ENCODE measurements around the gene SYAP1.

DNA sequence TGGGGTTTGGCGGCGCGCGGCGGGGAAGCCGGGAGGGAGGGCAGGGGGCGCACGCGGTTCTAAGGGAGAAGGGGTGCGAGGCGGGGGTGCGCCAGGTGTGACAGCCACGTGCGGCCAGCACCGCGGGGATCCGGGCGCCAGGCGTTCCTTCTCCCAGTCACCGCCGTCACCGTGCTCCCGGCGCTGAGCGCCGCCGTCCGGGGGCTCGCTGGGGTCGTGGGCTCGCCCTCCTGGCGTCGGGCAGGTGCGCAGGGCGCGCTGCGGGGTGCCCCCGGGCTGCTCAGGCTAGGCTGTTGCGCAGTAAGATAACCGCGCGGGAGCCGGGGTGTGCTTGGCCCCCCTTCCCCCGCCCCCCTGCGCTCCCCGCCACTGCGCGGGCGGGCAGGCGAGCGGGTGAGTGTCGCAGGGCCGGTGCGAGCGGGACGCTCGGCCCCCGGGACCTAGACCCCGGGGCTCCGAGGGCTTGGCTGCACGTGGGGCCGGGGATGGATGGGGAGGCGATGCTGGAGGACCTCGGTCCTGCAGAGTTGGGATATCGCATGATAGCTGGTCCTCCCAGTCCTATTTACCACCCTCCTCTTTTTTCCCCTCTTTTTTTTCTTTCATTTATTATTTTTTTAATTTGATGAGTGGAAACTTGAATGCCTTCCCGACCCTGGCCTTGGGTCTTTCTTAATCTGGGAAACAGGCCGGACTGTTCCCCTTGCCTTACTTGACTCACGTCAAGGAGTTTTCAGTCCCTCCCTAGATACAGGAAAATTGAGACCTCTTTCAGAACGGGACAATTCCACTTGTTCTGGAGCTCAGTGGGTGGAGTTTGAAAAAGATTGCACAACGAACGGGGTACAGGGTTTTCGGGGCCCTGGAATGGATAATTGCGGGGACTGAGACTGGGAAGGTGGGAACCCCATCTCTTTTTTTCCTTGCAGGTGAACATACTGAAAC is 67.7 kb downstream of the SYAP1 start:
- TF ChIP-seq POLR2AphosphoS5 (IDR thresholded peaks at IDR 0.05) (no peak), EP300 (IDR thresholded peaks at IDR 0.05) (no peak), POLR2A (IDR thresholded peaks at IDR 0.05) (no peak)
- TF ChIP-seq, protein P1, sequence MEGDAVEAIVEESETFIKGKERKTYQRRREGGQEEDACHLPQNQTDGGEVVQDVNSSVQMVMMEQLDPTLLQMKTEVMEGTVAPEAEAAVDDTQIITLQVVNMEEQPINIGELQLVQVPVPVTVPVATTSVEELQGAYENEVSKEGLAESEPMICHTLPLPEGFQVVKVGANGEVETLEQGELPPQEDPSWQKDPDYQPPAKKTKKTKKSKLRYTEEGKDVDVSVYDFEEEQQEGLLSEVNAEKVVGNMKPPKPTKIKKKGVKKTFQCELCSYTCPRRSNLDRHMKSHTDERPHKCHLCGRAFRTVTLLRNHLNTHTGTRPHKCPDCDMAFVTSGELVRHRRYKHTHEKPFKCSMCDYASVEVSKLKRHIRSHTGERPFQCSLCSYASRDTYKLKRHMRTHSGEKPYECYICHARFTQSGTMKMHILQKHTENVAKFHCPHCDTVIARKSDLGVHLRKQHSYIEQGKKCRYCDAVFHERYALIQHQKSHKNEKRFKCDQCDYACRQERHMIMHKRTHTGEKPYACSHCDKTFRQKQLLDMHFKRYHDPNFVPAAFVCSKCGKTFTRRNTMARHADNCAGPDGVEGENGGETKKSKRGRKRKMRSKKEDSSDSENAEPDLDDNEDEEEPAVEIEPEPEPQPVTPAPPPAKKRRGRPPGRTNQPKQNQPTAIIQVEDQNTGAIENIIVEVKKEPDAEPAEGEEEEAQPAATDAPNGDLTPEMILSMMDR (IDR thresholded peaks at IDR 0.05) = no peak
